Adipose tissue (tissue), 3 donors: Measurements from ENCODE around the gene GADD45G. TPM values are rescaled to one million over a fixed set of nuclear protein-coding genes. Genes with fewer than 3 reads are reported as not detected.

ENCODE experiments used
- H3K27ac ChIP-seq: one replicate; pipeline ENCODE4 v1.5.1; 2013; ENCODE audit warnings: low read depth, low read length
- WGBS, 3 donors: extraction: QIAGEN DNeasy Blood & Tissue Kit; methylation state at CpG; one replicate each; pipeline ENCODE4 v1.1.7; 2013; 5-methylcytosine and 5-hydroxymethylcytosine counted together
- polyA plus RNA-seq, 3 donors: library from polyadenylated mRNA; stranded (reverse); fragments of 200-250 nt; gene quantifications; one replicate each; pipeline ENCODE4 v1.2.3, GENCODE V29; 2013
- donor health status: healthy with polysubstance abuse.
- donor health status: Bipolar disorder and iron deficiency.
- donor health status: healthy.

The GADD45G gene
- polyA plus RNA-seq, 3 donors, result 5.3 to 45.2 (median 17.8) TPM

DNA sequence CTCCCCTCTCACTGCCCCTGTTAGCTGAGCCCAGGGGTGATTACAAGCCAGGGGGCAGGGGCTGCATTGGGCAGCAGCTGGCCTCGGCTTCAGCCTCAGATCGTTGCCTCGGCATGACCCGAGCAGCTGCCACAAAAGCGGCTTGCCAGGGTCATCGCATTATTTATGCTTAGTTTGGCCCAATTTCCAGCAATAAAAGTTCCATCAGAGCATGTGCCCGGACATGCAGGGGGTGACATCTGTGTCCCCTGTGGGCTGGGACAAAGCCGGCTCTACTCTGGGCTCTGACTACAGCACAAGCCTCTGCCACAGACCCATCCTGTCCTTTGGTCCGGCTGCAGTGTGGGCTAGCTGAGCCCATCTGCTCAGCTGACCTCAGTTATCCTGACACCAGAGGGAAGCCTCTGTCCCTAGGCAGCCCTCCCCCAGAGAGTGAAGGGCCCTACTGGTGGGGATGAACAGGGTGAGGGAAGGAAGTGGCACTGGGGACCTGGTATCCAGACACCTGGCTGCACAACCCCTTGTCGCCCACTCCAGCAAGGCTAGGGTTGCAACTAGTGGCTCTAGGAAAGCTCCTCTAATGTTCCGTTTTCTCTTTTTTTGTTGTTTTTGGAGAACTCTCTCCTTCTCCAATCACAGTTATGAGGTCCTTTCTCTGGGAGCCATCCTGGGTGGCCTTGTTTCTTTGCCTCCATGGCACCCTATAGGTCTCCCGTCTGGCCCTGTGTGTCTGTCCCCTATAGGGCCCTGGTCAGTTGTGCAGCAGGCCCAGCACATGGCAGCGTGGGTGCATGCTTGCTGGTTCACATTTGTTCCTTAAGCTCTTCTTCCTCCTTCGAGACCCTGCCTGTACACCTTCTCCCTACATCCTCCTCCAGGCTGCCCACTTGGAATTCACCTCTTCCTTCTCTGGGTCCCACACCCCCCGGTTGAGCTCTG, 13.3 kb upstream of the GADD45G start:
- 87 to 88% (median 88%) methylated on average over 15 of the region's 15 CpGs for WGBS, 3 donors
- H3K27ac ChIP-seq, result no peak overlapping the region

- no peak overlapping the region for H3K27ac ChIP-seq
- 93 to 95% (median 94%) methylated on average over 12 of the region's 12 CpGs for WGBS, 3 donors
Observed at GRCh38 chr9:89592213-89592815, 12.5 kb upstream of the GADD45G start.

DNA sequence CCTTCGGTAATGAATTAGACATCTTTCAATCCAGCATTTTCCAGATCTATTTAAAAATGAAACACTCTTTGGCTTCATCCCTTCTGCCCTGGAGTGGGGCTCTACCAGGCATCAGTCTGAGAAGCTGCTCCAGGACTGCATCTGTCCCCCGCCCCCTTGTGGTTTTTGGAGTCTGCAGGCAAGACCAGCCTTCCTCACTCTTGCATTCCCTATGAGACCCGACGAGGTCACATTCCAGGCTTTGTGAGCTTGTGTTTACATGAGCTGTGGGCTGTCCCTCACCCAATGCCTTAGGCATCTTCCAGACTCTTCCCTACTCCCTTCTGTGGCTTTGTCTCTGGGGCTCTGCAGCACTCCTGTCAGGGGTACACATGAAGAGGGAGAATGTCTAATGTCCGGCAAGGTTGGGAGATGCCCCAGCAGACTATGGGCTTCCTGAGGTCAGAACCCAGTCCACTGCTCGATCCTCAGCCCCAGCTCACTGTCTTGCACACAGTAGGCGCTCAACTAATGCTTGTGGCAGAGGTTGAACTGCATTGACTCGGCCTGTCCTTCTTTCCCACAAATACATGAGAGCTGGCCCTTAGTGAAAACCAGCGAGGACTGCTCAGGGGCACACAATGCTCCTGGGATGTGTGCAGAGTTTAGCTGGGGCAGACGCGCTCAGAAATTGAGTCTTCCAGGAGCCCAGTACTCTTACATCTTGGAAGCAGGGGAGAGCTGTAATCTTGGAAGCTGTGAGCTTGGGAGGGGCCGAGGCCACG, 11.7 kb upstream of the GADD45G start:
- H3K27ac ChIP-seq, result no peak overlapping the region
- 53 to 66% (median 61%) methylated on average over 13 of the region's 13 CpGs for WGBS, 3 donors

GRCh38 chr9:89593727-89594427, 10.9 kb upstream of the GADD45G start:
- WGBS, 3 donors, result 36 to 51% (median 48%) methylated on average over 14 of the region's 14 CpGs
- H3K27ac ChIP-seq, result no peak overlapping the region

DNA sequence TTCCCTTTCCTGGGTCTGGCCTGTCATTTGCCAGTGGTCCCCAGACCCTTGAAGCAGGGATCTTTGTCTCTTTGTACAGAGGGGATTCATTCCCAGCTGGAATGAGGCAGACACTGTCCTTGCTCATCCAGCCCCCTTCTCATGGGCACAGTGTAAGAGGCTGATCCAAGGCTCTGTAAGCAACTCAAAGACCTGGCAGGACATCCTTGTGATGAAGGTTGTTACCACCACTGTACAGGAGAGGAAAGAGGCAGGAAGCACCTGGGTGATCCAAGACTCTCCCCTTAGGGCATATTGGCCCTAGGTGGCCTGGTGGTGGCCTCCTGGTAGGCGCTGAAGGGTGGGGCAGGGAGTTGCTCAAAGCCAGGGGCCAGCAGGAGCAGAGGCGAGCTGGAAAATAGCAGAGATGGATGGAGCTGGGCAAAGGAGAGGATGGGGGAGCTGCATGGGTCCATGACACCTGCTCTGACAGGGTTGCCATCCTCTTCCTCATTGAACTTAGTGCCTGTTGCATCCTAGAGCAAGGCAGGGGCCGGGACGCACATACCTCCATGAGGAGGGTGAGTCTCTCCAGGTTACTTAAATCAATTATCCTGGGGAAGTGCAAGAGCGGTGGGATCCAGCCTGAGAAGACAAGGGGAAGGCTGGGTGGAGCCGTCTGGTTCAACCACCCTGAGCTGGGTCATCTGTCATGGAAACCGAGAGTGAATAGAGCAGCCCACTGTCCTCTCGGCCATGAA, 9.8 kb upstream of the GADD45G start:
- H3K27ac ChIP-seq, result no peak overlapping the region
- 77 to 93% (median 91%) methylated on average over 8 of the region's 8 CpGs for WGBS, 3 donors

DNA sequence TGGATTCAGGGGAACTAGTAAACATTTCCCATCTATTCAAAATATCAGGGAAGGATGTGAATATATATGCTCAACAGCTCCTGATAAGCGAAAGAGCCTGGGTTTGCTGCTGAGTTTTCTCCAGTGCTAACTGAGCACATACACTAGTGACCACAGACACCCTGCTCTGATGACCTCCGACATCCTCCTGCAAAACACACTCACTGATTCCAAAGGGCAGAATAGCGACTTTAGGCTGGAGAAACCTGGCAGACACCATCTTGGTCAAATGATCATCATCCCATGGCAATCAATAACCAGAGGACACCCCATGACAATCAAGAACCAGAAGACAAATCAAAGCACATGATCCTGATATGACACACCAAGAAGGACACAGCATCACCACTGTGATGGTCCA, 9.2 kb upstream of the GADD45G start:
- H3K27ac ChIP-seq, result no peak overlapping the region
- 84 to 91% (median 89%) methylated on average over 3 of the region's 3 CpGs for WGBS, 3 donors

DNA sequence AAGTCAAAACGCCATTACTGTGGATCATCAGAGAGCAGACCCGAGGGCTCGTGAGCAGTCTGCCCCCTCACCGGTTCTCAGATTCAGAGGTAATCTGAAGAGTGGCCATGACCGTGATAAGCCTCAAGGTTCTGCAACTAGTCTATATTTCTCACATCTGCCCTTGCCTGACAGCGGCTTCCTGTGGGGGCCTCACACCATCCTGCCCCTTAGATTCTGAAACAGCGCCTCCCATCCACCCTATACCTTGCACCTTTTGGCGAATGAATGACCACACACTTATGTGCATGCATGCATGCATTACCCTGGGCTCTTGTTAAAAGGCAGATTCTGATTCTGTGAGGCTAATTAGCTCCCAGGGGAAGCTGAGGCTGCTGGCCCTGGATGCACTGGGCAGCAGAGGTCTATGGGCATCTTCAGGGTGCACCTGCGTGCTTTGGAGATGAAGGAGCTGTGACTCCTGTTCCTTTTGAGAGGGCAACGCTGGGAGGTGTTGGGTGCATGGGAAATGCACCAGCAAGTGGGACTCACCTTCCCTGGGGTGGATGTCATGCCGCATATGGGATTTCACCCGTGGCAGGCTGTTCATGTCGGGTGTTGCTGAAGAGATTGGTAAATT, 7.8 kb upstream of the GADD45G start:
- H3K27ac ChIP-seq, result no peak overlapping the region
- 74 to 80% (median 77%) methylated on average over 13 of the region's 13 CpGs for WGBS, 3 donors

DNA sequence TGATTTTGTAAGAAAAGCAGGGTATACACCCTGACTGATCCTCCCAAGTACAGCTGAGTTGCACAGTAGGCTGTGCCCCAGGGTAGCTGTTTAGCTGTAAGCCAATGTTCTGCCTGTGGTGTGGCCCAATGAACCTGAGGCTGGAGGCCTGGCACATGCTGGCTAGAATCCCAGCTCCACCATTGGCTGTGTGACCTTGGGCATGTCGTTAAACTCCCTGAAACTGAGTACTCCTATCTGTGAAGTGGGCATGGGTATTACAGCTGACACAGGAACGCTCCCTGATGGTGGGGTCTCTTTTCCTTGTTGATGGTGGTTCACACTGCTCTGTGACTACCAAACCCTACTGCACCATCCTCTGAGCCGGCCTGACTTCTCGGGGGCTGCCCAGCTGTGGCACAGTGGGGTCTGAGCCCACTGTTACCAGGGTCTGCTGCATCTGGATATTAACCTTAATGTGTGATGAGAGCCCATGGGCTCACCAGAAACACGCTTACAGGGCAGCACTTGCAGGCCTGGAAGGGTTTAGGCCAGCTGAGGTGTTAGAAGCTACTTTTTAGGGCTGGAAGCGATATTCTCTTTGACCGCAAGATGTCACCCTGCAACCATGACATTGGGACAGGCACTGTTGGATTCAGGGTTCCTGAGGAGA, 7.0 kb upstream of the GADD45G start:
- H3K27ac ChIP-seq, result no peak overlapping the region
- WGBS, 3 donors, result 55 to 60% (median 58%) methylated on average over 7 of the region's 7 CpGs

GRCh38 chr9:89598363-89598713, 6.5 kb upstream of the GADD45G start:
- 3 to 10% (median 9%) methylated on average over 2 of the region's 2 CpGs for WGBS, 3 donors
- H3K27ac ChIP-seq, result no peak overlapping the region

- H3K27ac ChIP-seq, result no peak overlapping the region
- 41 to 65% (median 58%) methylated on average over 10 of the region's 10 CpGs for WGBS, 3 donors
Observed at GRCh38 chr9:89598926-89599325, 5.9 kb upstream of the GADD45G start.

- H3K27ac ChIP-seq, result no peak overlapping the region
- 78 to 88% (median 83%) methylated on average over 6 of the region's 6 CpGs for WGBS, 3 donors
Observed at GRCh38 chr9:89600831-89601230, 4.0 kb upstream of the GADD45G start.

- H3K27ac ChIP-seq, result no peak overlapping the region
- WGBS, 3 donors, result 86 to 92% (median 88%) methylated on average over 5 of the region's 5 CpGs
Observed at GRCh38 chr9:89601306-89601705, 3.5 kb upstream of the GADD45G start.

- 67 to 75% (median 72%) methylated on average over 6 of the region's 6 CpGs for WGBS, 3 donors
- no peak overlapping the region for H3K27ac ChIP-seq
Observed at GRCh38 chr9:89601856-89602562, 2.8 kb upstream of the GADD45G start.

- WGBS, 3 donors, result 1% methylated on average over 28 of the region's 28 CpGs
- no peak overlapping the region for H3K27ac ChIP-seq
Observed at GRCh38 chr9:89602978-89603766, 1.6 kb upstream of the GADD45G start.

- WGBS, 3 donors, result 0 to 1% (median 1%) methylated on average over 61 to 64 of the region's 64 CpGs
- no peak overlapping the region for H3K27ac ChIP-seq
Observed at GRCh38 chr9:89603767-89604665, 796 bp upstream of the GADD45G start.
